ENCODE measurements around the gene UBE2R2. TPM values are rescaled to one million over a fixed set of nuclear protein-coding genes. Genes with fewer than 3 reads are reported as not detected.

UBE2R2 gene
- total RNA-seq, 1 donor from 2014 or later = 55.9 TPM

GRCh38 chr9:33964086-33964768, 147.3 kb downstream of the UBE2R2 start:
- H3K4me3 Mint-ChIP-seq = no peak overlapping the region
- no peaks in the 10 kb centered on the region for H3K9me3 Mint-ChIP-seq
- H3K4me1 Mint-ChIP-seq (ENCODE audit: unreplicated experiment) = no peaks in the 10 kb centered on the region
- no peak overlapping the region for H3K27ac Mint-ChIP-seq
- peaks cover 20% of the 10 kb centered on the region for H3K36me3 Mint-ChIP-seq
- TF ChIP-seq CTCF (conservative IDR thresholded peaks at IDR 0.05) = no peak
- DNase-seq (ENCODE audit: extremely low spot score, unreplicated experiment) = no peak
- no peaks in the 10 kb centered on the region for H3K27me3 Mint-ChIP-seq

Other genes starting within 250 kb of the UBE2R2 start
- gene PRSS3, start 21.6 kb upstream of the UBE2R2 start, total RNA-seq (ENCODE audit: low replicate concordance) = 0.86 TPM in 1 of 2 replicates, not detected in the other
- gene UBAP2, start 231.7 kb downstream of the UBE2R2 start, total RNA-seq (ENCODE audit: low replicate concordance) = 50.7 and 55.8 TPM in 2 replicates

Measured in type B pancreatic cell (in vitro differentiated cells).